Fibroblast of pulmonary artery (primary cell): Measurements from ENCODE around the gene CNOT6.

Experiments
- DNase-seq: peaks from one replicate; pipeline ENCODE4 v3.0.0-alpha.2; 2010; ENCODE audit warnings: low read depth
- H3K4me3 ChIP-seq: replicated peaks from 2 replicates; pipeline ENCODE4 v1.5.1; 2011; ENCODE audit warnings: low read depth, mild to moderate bottlenecking, control low read depth, low read length, moderate library complexity
- CTCF ChIP-seq: IDR thresholded peaks from 2 replicates; pipeline ENCODE4 v1.5.1; 2011; ENCODE audit warnings: mild to moderate bottlenecking, control low read depth, low read length, inconsistent platforms; ENCODE audit errors: missing control alignments

Gene CNOT6

DNA sequence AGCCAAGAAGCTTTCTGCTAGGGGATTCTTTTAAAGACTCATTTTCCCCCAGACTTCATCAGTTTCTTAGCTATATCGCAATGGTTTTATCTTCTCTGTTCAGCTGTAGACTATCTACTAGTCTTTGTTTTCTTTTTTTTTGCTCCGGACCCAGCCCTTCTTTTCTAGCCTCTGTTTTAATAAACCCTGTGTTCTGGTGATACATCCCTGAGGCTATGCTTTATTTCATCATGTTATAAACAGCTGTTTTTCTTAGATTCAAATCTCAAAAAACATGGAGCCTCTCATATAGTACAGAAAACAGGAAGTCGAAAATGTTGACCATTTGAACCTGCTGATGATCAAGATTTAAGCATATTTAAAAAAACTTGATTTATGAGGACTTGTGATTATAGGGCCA is 59.4 kb downstream of the CNOT6 start:
- H3K4me3 ChIP-seq: no peak overlapping the region
- TF ChIP-seq CTCF: no peak
- no peak for DNase-seq

DNA sequence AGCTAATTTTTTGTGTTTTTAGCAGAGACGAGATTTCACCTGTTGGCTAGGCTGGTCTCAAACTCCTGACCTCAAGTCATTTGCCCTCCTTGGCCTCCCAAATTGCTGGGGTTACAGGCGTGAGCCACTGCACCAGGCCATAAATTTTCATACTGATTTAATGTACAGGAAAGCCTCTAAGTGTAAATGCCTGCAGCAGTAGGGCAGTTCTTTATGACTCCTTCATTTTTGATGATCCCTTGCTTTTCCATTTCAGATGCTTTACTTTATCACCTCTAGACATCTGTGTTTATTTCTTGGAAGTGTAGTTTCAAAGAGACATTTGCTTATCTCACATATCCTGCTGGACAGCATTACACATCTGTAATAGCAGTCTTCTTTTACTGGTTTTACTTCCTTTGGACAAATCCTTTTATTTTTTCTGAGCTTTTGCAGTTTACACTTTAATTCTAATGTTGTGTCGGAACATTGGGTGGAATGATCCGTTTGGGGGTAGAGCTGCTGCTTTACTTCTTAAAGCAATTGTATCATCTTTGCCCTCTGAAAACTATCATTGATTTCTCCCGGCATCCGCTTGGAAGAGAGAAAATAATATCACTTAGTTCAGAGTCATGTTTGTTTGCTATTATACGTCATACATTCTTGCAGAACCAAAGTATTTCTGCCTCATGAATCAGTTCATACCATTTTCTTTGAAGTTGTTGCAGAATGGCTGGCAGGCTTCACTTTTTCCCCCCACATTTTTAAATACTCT is 61.2 kb downstream of the CNOT6 start:
- TF ChIP-seq CTCF: no peak
- H3K4me3 ChIP-seq: no peak overlapping the region
- peak; percentile 8 for DNase-seq

- TF ChIP-seq CTCF: no peak
- no peak for DNase-seq
- H3K4me3 ChIP-seq: no peak overlapping the region
Measured at GRCh38 chr5:180557217-180557809, 63.1 kb downstream of the CNOT6 start.

- no peak for TF ChIP-seq CTCF
- H3K4me3 ChIP-seq: no peak overlapping the region
- DNase-seq: no peak
Measured at GRCh38 chr5:180558232-180558631, 64.1 kb downstream of the CNOT6 start.

DNA sequence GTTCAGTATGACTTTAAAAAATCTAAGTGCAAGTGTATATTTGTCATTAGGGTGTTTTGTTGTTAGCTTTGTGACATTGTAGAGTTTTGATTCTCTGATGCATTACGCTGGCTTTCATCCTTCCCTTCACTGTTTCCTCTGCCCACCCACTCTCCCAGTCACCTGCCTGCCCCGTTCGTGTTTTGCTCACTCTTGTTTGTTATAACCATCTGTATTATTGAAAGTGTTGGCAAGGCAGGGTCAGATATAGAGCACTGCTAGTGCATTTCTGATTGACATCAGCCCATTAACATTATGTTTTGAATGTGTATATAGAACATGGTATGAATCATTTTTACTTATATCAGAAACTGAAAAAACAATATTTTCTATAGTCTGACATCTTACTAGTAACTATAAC is 69.8 kb downstream of the CNOT6 start:
- no peak for DNase-seq
- no peak overlapping the region for H3K4me3 ChIP-seq
- TF ChIP-seq CTCF: no peak

- DNase-seq: no peak
- H3K4me3 ChIP-seq: no peak overlapping the region
- no peak for TF ChIP-seq CTCF
Measured at GRCh38 chr5:180568914-180569313, 74.7 kb downstream of the CNOT6 start.

- H3K4me3 ChIP-seq: no peak overlapping the region
- TF ChIP-seq CTCF: no peak
- DNase-seq: peak; percentile 33
Measured at GRCh38 chr5:180575571-180575970, 81.4 kb downstream of the CNOT6 start.
